Spleen (tissue), 7 donors: Measurements from ENCODE around the gene ASIC4.

Source experiments
- POLR2A ChIP-seq, 3 donors: fragments of 450-650 bp; IDR thresholded peaks; one replicate each; pipeline ENCODE4 v1.5.1; 2017; ENCODE audit warnings: antibody characterized with exemption in 3 of 3, mild to moderate bottlenecking in 1 of 3
- POLR2AphosphoS5 ChIP-seq, 3 donors: sonication (generic); formaldehyde crosslinking; IDR thresholded peaks; one replicate each; pipeline ENCODE4 v1.5.1; 2017; ENCODE audit warnings: antibody characterized with exemption in 3 of 3
- TF ChIP-seq, protein P1 (sequence below), 11 experiments: fragments of 200-600 bp in 7 of 11; fragments of 450-650 bp in 4 of 11; sonication (generic) in 4 of 11; IDR thresholded peaks in 8 of 11; conservative IDR thresholded peaks in 3 of 11; 1 replicate in 7 of 11; 2 replicates in 4 of 11; pipeline versions ENCODE4 v1.4.0 to v1.8.0; 2016 to 2021; ENCODE audit warnings: antibody characterized with exemption in 11 of 11, inconsistent platforms in 4 of 11, mild to moderate bottlenecking in 1 of 11
- donor health status: DM: no; HTN: no; CAD: no; lungs with moderate emphysema.
- donor health status: DM: no; HTN: no; CAD: no.
- donor health status: DM: no; HTN: no; CAD: no.

DNA sequence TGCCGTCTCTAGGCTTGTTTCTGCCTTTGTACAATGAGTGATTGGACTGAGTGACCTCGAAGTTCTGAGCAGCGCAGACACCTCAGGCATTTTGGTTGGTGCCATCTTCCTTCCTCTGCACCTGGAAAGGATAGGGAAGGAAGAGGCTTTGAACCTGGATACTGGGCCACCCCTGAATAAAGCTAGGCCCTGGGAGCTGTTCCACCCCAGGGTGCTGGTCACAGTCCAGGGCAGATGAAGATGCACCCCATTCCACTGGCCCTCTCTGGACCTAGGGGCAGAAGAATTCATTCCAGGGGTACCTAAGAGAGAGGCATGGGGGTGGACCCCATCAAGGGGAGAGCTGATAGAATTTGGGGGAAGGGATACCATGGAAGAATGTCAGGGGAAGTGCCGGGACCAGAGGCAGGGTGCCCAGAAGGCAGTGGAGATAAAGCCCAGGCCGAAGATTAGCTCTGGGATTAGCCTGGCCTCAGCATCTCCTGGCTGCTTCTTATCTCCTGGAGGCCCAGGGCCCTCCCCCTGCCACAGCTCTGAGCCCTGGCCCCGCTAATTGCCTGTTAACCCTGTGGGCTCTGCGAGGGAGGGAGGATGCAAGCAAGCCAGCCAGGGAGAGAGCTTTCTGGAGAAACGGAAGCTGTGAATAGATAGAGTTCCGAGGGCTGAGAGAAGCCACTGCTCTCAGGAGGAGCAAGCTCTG is 11.4 kb downstream of the ASIC4 start:
- TF ChIP-seq, protein P1, sequence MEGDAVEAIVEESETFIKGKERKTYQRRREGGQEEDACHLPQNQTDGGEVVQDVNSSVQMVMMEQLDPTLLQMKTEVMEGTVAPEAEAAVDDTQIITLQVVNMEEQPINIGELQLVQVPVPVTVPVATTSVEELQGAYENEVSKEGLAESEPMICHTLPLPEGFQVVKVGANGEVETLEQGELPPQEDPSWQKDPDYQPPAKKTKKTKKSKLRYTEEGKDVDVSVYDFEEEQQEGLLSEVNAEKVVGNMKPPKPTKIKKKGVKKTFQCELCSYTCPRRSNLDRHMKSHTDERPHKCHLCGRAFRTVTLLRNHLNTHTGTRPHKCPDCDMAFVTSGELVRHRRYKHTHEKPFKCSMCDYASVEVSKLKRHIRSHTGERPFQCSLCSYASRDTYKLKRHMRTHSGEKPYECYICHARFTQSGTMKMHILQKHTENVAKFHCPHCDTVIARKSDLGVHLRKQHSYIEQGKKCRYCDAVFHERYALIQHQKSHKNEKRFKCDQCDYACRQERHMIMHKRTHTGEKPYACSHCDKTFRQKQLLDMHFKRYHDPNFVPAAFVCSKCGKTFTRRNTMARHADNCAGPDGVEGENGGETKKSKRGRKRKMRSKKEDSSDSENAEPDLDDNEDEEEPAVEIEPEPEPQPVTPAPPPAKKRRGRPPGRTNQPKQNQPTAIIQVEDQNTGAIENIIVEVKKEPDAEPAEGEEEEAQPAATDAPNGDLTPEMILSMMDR (IDR thresholded peaks at IDR 0.05 in 8 of 11, conservative IDR thresholded peaks at IDR 0.05 in 3 of 11): no peak
- no peak for TF ChIP-seq POLR2AphosphoS5 (IDR thresholded peaks at IDR 0.05)
- no peak for TF ChIP-seq POLR2A (IDR thresholded peaks at IDR 0.05)
